ENCODE data around the gene NGF. TPM values are rescaled to one million over a fixed set of nuclear protein-coding genes. Genes with fewer than 3 reads are reported as not detected.

The NGF gene
- total and polyA plus RNA-seq, 2 of the 4 experiments (the other 2 are of a cell fraction) = 12.5 to 21.7 TPM

DNA sequence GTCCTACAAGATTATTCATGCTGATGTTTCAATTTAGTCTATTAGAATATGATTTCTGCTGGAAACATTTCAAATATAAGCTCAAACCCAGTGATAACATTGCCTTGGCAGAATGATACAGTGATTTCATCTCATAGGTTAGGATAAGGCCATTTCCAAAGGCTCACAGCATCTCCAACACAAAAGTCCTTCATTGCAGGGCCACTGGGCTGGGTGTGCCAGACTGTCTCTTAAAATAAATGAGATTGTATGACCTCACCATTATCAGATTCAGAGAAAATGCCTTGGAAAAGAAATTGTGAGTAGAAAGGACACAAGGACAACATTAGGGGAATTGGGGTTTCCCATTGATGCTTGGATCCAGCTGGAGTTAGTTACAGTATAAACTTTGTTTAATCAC is 30.4 kb downstream of the NGF start:
- no peaks in the 10 kb centered on the region for H3K9me3 ChIP-seq (ENCODE audit: control insufficient read depth, insufficient read depth, low read length)
- no peak overlapping the region for H3K56ac ChIP-seq (ENCODE audit: extremely low read depth, insufficient read depth, low read length)
- no peak overlapping the region for H3K23ac ChIP-seq (ENCODE audit: low read depth, low read length)
- ATAC-seq (ENCODE audit: low read depth) (no peak), DNase-seq (no peak)
- H4K20me1 ChIP-seq (ENCODE audit: insufficient read depth, low read length) = no peaks in the 10 kb centered on the region
- peaks cover 6% of the 10 kb centered on the region for H3K4me1 ChIP-seq (ENCODE audit: control insufficient read depth, insufficient read depth, low read length)
- H4K5ac ChIP-seq (ENCODE audit: low read depth, low read length) = no peak overlapping the region
- no peak overlapping the region for H2BK120ac ChIP-seq (ENCODE audit: low read depth, low read length)
- no peak overlapping the region for H2AK9ac ChIP-seq (replicated peaks; ENCODE audit: low read depth, low read length, poor library complexity)
- peaks cover 0 to 7% of the 10 kb centered on the region in 2 experiments; a peak in 1 of 4 replicates for H3K79me1 ChIP-seq (ENCODE audit: low read depth in 1 of 2, low read length in 2 of 2)
- no peak overlapping the region for H2AFZ ChIP-seq (replicated peaks; ENCODE audit: low read length, poor library complexity)
- TF ChIP-seq RFX5 (IDR thresholded peaks at IDR 0.05; ENCODE audit: low read depth, low read length) (no peak), CEBPB (IDR thresholded peaks at IDR 0.05; ENCODE audit: low read depth, low read length) (no peak), FOS (IDR thresholded peaks at IDR 0.05; ENCODE audit: low read depth, low read length) (no peak), SMC3 (IDR thresholded peaks at IDR 0.05; ENCODE audit: low read depth, low read length) (no peak), POLR2A (IDR thresholded peaks at IDR 0.05; ENCODE audit: low read depth, low read length) (no peak), MAZ (IDR thresholded peaks at IDR 0.05; ENCODE audit: borderline replicate concordance, low read depth, low read length) (no peak), RAD21 (IDR thresholded peaks at IDR 0.05; ENCODE audit: low read length) (no peak)
- TF ChIP-seq, protein P1, sequence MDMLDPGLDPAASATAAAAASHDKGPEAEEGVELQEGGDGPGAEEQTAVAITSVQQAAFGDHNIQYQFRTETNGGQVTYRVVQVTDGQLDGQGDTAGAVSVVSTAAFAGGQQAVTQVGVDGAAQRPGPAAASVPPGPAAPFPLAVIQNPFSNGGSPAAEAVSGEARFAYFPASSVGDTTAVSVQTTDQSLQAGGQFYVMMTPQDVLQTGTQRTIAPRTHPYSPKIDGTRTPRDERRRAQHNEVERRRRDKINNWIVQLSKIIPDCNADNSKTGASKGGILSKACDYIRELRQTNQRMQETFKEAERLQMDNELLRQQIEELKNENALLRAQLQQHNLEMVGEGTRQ (IDR thresholded peaks at IDR 0.05; ENCODE audit: low read depth, low read length) = no peak
- TF ChIP-seq, protein P2, sequence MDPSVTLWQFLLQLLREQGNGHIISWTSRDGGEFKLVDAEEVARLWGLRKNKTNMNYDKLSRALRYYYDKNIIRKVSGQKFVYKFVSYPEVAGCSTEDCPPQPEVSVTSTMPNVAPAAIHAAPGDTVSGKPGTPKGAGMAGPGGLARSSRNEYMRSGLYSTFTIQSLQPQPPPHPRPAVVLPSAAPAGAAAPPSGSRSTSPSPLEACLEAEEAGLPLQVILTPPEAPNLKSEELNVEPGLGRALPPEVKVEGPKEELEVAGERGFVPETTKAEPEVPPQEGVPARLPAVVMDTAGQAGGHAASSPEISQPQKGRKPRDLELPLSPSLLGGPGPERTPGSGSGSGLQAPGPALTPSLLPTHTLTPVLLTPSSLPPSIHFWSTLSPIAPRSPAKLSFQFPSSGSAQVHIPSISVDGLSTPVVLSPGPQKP (IDR thresholded peaks at IDR 0.05; ENCODE audit: borderline replicate concordance, low read depth, low read length) = no peak
- dilution Hi-C loops (cut with HindIII; ENCODE audit: low sequenced_read_pairs, unreplicated experiment) (no loop called here), intact Hi-C loops (cut with micrococcal nuclease) (no loop called here), in situ Hi-C loops (cut with MboI; ENCODE audit: low sequenced_read_pairs) (loop anchor here (25.0 kb wide), 1 partner anchor 570 kb away; no protein-coding TSS in a partner anchor)
- H3K9ac ChIP-seq (ENCODE audit: low read depth, low read length) = no peak overlapping the region
- peaks cover 1% of the 10 kb centered on the region for H3K9me1 ChIP-seq (ENCODE audit: insufficient read depth, low read length)
- H2BK5ac ChIP-seq (ENCODE audit: low read depth, low read length, poor library complexity, severe bottlenecking) = no peak overlapping the region
- no peak overlapping the region for H3K27ac ChIP-seq (ENCODE audit: insufficient read depth, low read length)
- no peak overlapping the region for H2BK15ac ChIP-seq (ENCODE audit: low read depth, low read length)
- H3K4me3 ChIP-seq (ENCODE audit: insufficient read depth, low read depth, low read length) = no peak overlapping the region
- ChIA-PET POLR2A (ENCODE audit: unreplicated experiment) (no interaction called here), CTCF (interaction anchor here (0.8 kb wide), 1 partner anchor 32 kb away, joined by 4 read pairs; no protein-coding TSS in a partner anchor)
- no peak overlapping the region for H3K4me2 ChIP-seq (ENCODE audit: low read depth, low read length)
- H3K4ac ChIP-seq (ENCODE audit: low read depth, low read length) = no peak overlapping the region
- no peak overlapping the region for H4K91ac ChIP-seq (ENCODE audit: insufficient read depth, low read depth, low read length)
- BruUV-seq (replicated peaks) = no TSS peak
- H3K27me3 ChIP-seq (ENCODE audit: control insufficient read depth, insufficient read depth, low read length) = no peaks in the 10 kb centered on the region
- H2AK5ac ChIP-seq (ENCODE audit: low read depth, low read length) = no peak overlapping the region
- H3K36me3 ChIP-seq (ENCODE audit: control insufficient read depth, insufficient read depth, low read length) = no peaks in the 10 kb centered on the region
- no peak overlapping the region for H3K18ac ChIP-seq (ENCODE audit: low read depth, low read length)
- no peak overlapping the region for H2BK20ac ChIP-seq (ENCODE audit: low read depth, low read length)
- H4K8ac ChIP-seq (ENCODE audit: low read depth in 2 of 2, low read length in 2 of 2) = no peak overlapping the region
- no peak overlapping the region for H3K14ac ChIP-seq (replicated peaks; ENCODE audit: low read depth, low read length)

Data from IMR-90 (cell line).